CD4-positive, alpha-beta T cell treated with Interleukin-4 for 1 hour (primary cell): Measurements from ENCODE around the gene MYO1B.

Experiments
- DNase-seq, 2 donors: peaks; one replicate each; pipeline ENCODE4 v3.0.0-alpha.2; 2020 to 2022

Gene MYO1B

GRCh38 chr2:191327484-191327883 is 82.3 kb downstream of the MYO1B start:
- DNase-seq: no peak

- no peak for DNase-seq
Measured at GRCh38 chr2:191328150-191328809, 83.1 kb downstream of the MYO1B start.

- no peak for DNase-seq
Measured at GRCh38 chr2:191329841-191330240, 84.6 kb downstream of the MYO1B start.

GRCh38 chr2:191333911-191334357 is 88.7 kb downstream of the MYO1B start:
- no peak for DNase-seq

- no peak for DNase-seq
Measured at GRCh38 chr2:191335875-191336464, 90.8 kb downstream of the MYO1B start.

GRCh38 chr2:191341436-191341835 is 96.2 kb downstream of the MYO1B start:
- no peak for DNase-seq

GRCh38 chr2:191343796-191344338 is 98.7 kb downstream of the MYO1B start:
- DNase-seq: no peak

- DNase-seq: no peak
Measured at GRCh38 chr2:191345788-191346187, 100.6 kb downstream of the MYO1B start.

- no peak for DNase-seq
Measured at GRCh38 chr2:191347154-191347553, 102.0 kb downstream of the MYO1B start.

GRCh38 chr2:191347881-191348280 is 102.7 kb downstream of the MYO1B start:
- no peak for DNase-seq

GRCh38 chr2:191349990-191350389 is 104.8 kb downstream of the MYO1B start:
- DNase-seq: no peak

GRCh38 chr2:191350826-191351225 is 105.6 kb downstream of the MYO1B start:
- DNase-seq: no peak

GRCh38 chr2:191351298-191351697 is 106.1 kb downstream of the MYO1B start:
- no peak for DNase-seq

- DNase-seq: no peak
Measured at GRCh38 chr2:191351921-191352320, 106.7 kb downstream of the MYO1B start.

GRCh38 chr2:191352536-191352935 is 107.3 kb downstream of the MYO1B start:
- no peak for DNase-seq

GRCh38 chr2:191355170-191355758 is 110.1 kb downstream of the MYO1B start:
- DNase-seq: peak in 1 of 2 donors; percentile 7

- no peak for DNase-seq
Measured at GRCh38 chr2:191357678-191358077, 112.5 kb downstream of the MYO1B start.

- no peak for DNase-seq
Measured at GRCh38 chr2:191358325-191359025, 113.3 kb downstream of the MYO1B start.

- no peak for DNase-seq
Measured at GRCh38 chr2:191359133-191359532, 113.9 kb downstream of the MYO1B start.

GRCh38 chr2:191360918-191361317 is 115.7 kb downstream of the MYO1B start:
- no peak for DNase-seq

GRCh38 chr2:191362841-191363240 is 117.6 kb downstream of the MYO1B start:
- no peak for DNase-seq

- no peak for DNase-seq
Measured at GRCh38 chr2:191363267-191363666, 118.1 kb downstream of the MYO1B start.

GRCh38 chr2:191365089-191365488 is 119.9 kb downstream of the MYO1B start:
- DNase-seq: no peak
